HUDEP-2 (cell line): ENCODE results near the gene COMMD7.
"Not testable (repeated sequence)": the region's sequence is repeated elsewhere in the genome, so short reads cannot be mapped to it uniquely, and the experiment has no call there.

Experiments
- DNase-seq, 76 experiments: peaks; one replicate each; lab custom pipeline; 2025; ENCODE audit not compliant: unreplicated experiment in 76 of 76; lab: John Stamatoyannopoulos, UW

Gene COMMD7

DNA sequence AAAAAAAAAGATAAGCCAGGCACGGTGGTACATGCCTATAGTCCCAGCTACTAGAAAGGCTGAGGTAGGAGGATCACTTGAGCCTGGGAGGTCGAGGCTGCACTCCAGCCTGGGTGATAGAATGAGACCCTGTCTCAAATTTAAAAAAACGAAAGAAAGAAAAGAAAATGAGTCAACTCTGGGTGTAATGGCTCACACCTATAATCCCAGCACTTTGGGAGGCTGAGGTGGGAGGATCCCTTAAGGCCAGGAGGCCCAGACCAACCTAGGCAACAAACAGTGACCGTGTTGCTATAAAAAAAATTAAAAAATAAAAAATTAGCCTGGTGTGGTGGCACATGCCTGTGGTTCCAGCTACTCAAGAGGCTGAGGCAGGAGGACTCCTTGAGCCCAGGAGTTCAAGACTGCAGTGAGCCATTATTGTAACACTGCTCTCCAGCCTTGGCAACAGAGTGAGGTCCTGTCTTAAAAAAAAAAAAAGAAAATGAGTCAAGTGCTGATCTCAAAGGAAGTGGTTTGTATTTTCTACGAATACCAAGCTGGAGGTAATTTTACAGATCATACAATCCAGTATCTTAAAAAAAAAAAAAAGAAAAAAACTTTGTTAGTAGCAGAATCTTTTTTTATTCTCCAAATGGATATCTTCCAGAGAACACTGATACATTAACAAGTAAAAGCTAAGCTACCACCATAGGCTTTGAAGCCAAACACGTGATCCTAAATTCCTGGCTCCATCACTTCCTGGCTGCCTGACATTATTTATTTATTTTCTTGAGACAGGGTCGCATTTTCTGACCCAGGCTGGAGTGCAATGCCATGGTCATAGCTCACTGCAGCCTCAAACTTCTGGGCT lies 5.7 kb downstream of the COMMD7 start:
- DNase-seq, result no peak

DNA sequence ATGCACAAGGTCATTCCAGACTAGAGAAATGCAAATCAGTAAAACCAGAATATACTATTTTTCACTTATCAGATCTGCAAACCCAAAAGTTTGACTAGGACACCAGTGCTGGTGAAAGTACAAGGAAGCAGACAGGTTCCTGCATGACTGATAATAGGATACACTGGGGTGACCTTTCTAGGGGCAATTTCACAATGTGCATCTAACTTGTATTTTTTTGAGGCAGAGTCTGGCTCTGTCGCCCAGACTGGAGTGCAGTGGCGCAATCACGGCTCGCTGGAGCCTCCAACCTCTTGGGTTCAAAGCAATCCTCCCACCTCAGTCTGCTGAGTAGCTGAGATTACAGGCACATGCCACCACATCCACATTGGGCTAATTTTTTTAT lies 11.4 kb downstream of the COMMD7 start:
- DNase-seq, result no peak

DNA sequence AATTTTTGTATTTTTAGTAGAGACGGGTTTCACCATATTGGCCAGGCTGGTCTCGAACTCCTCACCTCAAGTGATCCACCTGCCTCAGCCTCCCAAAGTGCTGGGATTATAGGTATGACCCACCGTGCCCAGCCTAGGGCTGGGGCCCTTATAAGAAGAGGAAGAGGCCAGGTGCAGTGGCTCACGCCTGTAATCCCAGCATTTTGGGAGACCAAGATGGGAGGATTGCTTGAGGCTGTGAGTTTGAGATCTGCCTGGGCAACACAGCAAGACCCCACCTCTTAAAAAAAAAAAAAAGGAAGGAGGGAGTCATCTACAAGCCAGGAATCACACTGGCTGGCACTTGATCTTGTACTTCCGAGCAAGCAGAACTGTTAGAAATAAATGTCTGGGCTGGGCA lies 13.9 kb downstream of the COMMD7 start:
- not testable (repeated sequence) for DNase-seq

DNA sequence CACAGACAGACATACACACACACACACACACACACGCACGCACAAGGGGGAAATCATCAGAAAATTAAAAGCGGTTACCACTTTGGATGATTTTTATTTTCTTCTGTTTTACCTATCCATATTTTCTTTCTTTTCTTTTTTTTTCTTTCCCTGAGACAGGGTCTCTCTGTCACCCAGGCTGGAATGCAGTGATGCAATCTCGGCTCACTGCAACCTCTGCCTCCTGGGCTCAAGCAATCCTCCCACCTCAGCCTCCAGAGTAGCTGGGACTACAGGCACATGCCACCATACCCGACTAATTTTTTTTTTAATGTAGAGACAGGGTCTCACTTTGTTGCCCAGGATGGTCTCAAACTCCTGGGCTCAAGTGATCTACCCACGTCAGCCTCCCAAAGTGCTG lies 14.8 kb downstream of the COMMD7 start:
- not testable (repeated sequence) for DNase-seq

DNA sequence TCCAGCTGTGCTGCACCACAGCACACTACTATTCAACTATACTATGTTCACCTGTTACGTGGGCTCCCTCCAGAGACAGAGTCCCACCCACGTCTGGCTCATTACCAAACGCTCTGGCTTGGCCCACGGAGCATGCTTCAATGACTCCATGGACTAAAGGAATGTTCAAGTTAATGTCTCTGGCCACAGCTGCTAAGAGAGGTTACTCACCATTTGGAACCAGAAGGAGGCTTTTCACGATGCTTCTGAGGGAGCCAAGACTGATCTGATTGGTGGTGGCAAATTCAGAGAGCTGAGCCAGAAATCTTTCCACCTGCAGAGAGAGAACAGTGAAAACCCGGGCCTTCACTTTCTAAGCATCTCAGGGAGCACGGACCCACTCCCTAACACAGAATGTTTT lies 15.6 kb downstream of the COMMD7 start:
- no peak for DNase-seq

DNA sequence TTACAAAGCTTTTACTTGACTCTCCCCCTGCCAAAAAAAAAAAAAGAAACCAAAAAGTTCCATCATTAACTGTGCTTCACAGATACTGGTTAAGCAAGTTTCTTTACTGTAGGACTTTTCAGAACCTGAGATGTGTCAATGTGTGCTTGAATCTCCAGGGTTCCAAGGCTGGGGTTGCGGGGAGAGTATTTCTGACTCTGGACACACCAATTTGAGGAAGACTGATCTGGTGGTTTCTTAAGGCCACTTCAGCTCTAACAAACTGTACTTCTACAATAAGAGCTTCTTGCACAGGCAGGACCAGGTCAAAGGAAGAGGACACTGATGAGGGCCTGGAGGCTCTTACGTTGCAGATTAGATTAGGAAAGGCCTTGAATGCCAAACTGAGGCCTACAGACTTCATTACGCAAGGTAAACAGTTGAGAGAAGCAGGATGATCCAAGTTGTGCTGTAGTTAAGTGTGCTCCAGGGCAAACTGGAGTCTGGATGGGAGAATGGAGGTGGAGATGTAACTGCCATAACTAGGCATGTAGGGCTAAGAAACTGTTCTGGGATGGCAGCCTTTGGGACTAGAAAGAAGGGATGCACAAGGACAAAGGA lies 24.4 kb downstream of the COMMD7 start:
- DNase-seq, result no peak

DNA sequence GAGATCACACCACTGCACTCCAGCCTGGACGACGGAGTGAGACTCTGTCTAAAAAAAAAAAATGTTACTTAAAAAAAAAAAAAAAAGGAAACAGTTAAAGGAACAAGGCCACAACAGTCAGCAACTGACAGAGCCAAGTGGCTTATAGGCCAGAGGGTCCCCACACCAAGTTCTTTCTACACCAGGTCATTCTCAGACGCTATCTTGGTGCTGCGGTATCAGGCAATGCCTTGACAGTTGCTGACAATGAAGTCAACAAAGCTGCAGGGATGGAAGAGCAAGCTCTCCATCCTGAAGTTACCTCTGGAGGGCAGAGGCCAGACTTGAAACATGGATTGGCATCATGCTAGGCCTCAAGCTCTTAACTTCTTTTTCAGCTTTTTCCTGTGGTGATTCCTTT lies 31.9 kb downstream of the COMMD7 start:
- DNase-seq, result no peak

DNA sequence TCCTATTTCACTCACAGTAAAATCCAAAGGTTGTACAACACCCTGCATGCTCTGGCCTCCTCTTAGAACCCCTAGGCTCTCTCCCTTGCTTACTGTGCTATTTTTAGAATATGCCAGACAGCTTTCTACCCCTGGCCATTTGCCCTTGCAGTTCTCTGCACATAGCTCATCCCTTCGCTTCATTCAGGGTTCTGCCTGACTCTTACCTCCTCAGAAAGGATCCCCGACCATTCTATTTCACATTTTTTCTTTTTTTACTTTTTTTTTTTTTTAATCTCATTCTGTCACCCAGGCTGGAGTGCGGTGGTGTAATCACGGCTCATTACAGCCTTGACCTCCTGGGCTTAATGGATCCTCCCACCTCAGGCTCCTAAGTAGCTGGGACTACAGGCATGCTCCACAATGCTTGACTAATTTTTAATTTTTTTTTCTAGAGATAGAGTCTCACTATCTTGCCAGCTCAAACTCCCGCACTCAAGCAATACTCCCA lies 33.6 kb downstream of the COMMD7 start:
- DNase-seq, result no peak

DNA sequence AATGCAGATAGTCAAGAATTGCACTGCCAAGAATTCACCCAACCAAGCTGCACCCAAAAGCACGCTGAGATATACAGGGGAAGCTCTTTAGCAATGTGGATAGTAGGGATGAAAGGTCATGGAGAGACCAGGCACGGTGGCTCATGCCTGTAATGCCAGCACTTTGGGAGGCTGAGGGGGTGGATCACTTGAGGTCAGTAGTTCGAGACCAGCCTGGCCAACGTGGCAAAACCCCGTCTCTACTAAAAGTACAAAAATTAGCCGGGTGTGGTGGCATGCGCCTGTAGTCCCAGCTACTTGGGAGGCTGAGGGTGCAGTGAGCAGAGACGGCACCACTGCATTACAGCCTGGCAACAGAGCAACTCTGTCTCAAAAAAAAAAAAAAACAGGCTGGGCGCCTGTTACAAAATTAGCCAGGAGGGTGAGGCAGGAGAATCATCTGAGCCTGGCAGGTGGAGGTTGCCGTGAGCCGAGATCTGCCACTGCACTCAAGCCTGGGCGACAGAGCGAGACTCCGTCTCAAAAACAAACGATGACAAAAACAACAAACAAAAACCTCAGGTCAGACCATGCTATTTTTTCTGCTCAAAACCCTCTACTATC lies 34.1 kb downstream of the COMMD7 start:
- not testable (repeated sequence) for DNase-seq

DNA sequence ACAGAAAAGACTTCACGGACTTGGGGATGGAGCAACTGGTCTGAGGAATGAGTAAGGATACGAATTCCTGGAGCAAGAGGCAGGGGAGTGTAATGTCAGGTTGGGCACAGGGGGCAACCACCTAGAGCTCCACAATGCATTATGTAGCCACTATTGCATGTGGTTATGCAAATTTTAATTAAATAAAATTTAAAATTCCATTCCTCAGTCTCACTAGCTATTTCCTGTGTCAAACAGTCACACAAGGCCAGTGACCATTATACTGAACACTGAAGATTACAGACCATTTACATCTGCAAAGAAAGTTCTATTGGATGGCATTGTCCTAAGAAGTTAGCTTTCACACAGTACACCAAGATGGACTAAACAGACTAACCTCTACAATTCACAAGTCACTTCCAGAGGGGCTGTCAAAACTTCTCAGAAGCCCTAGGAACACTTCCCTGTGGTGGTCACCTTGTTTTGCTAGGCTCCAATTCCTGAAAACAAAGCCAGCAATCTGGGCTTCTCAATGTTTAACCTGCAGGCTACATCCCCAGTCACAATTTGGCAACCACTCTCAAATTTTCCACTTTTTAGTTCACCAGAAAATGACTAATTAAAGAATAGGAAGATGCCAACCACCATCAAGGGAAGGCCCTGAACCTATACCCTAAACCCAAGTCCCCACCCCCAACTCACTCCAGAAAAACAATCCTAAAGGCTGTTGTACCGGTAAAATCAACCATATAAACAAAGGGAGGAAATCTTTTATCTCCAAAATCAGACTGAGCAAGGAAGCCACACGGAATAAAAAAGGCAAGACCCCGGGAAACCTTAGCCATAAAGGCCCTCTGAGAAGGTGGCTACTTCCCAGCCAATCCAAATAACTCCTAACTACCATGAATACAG lies 35.3 kb downstream of the COMMD7 start:
- DNase-seq, result no peak

DNA sequence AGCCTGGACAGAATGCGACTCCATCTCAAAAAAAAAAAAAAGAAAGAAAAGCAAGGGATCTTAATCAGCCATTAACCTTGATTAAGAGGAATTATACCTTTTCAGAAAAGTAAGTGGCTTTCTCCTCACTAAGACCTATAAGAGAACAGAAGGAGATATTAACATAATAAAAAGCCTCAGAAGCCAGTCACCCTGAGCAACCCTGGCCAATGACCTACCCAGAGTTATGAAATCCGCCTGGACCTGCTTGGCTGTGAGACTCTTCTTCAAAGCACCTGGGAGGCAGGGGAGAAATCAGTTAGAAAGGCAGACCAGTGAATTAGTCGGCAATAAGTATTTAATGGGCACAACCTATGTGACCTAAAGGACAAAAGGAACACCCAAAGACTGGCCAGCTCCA lies 36.8 kb downstream of the COMMD7 start:
- no peak for DNase-seq

DNA sequence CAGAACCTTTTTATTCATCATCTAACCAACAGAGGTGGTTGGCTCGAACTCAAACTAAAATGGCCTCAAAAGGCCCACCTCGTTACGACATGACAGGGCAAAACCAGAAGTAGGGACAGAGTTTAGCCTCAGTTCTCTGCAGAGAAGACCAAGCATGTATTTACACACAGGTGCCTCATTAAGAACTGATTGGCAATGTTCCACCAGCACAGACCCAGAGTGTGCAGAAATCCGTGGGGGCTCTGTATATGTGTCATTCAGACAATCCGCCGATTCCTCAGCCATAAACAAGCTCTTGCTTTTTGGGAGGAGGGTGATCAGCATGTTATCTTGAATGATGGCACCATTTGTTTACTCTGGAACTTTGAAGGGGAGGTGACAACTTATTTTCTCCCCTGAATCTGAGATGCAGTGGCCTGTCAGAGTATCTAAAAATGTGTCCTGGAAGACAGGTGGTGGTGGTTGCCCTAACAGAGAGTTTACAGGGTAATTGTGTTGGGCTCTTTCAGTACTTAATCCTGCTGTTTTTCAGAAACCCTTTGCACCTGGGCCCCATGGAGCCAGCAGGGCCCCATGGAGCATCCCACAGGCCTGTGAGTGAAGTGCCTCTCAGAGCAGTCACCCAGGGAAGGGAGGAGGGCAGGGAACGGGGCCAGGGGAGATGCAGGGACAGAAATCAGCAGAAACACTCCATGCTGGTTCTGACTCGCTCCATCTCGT lies 40.4 kb downstream of the COMMD7 start:
- no peak for DNase-seq

DNA sequence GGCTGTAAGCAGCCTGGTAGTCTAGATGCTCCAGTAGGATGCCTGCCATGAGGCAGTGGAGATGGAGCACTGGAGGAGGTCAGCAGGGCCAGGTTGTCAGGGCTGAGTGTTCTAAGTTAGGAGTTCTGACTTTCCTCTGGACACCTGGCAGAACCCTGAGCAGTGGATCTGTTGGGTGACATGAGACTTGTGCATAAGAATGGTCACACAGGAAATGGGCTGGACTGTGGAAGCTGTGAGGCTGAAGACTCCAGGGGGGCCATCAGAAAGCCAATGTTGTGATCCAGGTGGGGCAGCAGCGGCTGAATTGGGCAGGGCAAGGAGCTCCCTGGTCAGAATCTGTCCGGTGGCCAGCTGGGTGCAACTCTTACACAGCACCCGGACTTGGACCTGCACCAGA lies 45.7 kb downstream of the COMMD7 start:
- DNase-seq, result no peak

DNA sequence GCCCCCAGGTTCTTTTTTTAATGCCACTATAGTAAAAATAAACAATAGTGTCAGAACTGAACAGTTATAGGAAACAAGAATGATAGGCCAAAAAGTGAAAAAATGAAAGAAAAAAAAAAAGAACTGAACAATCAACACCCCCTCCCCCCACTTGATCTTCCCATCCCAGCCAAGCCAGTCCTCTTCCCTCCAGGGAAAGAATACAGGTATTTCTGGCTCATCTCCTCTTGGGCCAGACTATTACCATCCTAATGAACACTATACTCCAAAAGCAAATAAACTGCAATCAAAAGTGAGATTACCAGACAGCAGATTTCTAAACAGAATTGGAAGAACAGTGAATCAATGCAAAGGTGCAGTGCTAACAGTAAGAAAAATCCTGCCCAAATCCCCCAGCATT lies 48.2 kb downstream of the COMMD7 start:
- no peak for DNase-seq

DNA sequence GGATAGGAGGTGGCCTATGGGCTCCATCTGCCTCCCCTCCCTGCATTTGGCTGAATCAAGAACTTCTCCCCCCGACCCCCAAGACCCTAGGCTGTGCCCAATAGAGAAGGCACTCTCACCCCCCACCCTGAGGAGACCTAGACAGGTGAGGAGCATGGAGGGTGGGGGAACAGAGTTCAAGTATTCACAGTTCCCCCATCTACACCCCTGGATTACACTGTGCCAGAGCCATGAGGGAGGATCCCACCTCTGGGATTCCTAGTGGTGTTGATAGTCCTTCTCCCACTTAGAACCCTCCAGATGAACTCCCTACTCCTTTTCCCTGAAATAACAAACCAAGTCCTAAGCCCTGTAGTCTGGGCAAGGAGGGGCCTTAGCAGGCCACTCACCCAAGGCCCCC lies 54.3 kb downstream of the COMMD7 start:
- DNase-seq, result not testable (repeated sequence)

DNA sequence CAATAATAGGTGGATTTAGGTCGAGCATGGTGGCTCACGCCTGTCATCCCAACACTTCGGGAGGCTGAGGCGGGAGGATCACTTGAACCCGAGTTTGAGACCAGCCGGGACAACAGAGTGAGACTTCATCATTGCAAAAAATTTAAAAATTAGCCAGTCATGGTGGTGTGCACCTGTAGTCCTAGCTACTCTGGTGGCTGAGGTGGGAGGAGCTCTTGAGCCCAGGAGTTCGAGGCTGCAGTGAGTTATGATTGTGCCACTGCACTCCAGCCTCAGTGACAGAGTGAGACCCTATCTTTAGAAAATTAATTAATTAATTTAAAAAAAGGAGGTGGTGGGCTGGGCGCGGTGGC lies 56.1 kb downstream of the COMMD7 start:
- no peak for DNase-seq

DNA sequence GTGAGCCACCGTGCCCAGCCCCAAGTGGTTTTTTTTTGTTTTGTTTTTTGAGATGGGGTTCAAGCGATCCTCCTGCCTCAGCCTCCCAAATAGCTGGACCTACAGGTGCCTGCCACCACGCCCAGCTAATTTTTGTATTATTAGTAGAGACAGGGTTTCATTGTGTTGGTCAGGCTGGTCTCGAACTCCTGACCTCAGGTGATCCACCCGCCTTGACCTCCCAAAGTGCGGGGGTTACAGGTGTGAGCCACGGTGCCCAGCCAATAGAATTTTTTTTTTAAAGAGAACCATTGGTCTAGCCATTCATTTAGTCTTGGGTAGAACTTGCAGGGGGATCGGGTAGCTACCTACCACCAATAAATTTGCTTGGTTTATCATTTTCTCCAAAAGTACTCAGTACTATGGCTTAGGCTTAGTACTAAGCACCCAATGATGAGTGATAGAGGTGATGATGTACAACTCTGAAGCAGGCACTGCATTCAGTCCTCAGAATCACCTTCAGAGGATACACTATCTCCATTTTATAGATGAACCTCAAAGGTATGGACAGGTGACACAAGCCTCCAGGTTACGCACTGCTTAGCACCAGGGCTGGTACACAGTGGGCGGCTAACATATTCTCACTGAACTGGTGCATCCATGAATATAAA lies 56.6 kb downstream of the COMMD7 start:
- no peak for DNase-seq

DNA sequence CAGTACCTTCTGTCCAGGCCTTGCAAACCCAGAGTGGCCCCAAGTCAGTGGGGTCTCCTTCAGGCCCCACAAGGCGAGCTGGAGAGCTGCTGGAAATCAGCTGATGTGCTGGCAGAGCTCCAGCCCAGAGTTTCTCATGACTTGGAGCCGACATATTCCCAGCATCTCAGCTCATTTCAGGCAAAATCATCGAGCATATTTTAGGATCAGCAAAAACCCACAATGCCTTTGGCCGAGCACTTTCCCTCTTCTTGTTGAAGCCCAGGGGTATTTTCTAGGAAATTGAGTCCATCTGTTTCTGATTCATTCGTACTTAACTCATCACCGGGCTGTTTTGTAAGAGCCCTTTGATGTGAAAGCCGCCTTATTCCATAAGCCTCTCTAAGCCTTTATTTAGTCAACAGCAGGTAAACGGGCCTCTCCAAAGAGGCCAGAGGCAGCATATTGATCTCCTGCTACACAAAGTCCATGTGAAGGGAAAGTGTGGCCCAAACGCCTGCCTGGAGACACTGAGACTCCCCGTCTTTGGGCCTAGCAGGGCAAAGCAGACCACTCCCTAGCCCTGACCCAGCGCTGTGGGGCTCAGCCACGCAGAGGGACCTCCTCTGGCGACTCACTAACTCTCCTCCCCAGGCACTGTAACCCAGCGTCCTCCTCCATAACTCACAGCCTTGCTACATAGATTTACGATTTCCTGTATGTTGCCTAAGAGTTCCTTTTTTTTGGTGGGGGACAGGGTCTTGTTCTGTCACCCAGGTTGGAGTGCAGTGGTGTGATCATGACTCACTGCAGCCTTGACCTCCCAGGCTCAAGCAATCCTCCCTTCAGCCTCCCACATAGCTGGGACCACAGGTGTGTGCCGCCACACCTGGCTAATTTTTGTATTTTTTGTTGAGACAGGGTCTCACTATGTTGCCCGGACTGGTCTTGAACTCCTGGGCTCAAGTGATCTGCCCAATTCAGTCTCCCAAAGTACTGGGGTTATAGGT lies 57.4 kb downstream of the COMMD7 start:
- DNase-seq, result no peak
